GM18499 (cell line): ENCODE results near the gene FHIT.

Experiments
- ATAC-seq: cut with Tn5 transposase; IDR thresholded peaks from one replicate; pipeline ENCODE4 v1.9.1; 2021; ENCODE audit warnings: moderate number of reproducible peaks; ENCODE audit not compliant: insufficient read depth, unreplicated experiment

FHIT gene

DNA sequence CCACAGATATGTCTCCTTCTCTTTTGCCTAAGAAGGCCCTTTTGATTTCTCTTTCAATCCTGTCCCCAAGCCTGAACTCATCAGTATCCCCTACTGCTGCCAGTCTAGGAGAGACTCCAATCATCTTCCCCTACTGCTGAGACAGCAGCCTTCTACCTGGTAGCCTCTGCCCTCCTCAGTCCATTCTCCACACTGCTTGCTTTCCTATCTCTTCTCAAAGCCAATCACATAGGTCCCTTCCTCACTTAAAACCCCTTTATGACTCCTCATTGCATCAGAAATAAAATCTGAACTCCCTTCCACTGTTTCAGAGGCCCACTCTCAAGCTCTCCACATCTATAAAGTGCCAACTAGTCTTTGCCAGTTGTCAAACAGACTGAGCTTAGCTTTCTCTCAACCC lies 1119.6 kb downstream of the FHIT start:
- ATAC-seq = no peak

DNA sequence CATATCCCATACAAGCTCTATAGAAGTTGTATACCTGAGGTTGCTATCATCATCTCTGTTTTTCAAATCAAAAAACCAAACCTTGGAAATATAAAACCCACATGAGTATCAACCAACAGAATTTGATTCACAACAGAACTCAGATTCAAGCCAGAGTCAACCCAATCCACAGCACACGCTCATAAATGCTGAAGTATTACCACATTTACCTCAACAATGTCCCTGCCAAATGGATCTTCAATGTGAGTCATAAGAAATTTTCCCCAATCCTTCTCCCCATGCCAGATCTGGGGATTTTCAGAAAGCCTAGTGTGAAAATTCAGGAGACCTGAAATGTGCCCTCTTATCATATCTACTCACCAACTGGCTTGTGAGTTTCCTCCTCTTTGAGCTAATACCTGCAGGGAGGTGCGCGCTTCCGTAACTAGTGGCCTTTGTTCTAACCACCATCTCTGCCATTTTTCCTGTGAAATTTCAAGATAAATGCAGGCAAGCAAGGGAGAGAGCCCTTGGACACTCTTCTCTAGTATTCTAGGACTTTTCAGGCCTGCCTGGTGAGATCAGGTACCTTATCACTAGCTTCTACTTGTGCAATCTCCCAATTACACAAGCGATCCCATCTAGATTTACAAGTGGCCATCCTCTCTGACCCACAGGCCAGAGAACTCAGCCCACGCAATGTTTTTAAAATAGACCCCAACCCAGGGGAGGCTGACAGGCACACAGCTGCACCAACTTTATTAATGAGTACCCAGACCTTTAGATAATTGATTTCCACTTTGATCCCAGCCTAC lies 1124.5 kb downstream of the FHIT start:
- no peak for ATAC-seq

DNA sequence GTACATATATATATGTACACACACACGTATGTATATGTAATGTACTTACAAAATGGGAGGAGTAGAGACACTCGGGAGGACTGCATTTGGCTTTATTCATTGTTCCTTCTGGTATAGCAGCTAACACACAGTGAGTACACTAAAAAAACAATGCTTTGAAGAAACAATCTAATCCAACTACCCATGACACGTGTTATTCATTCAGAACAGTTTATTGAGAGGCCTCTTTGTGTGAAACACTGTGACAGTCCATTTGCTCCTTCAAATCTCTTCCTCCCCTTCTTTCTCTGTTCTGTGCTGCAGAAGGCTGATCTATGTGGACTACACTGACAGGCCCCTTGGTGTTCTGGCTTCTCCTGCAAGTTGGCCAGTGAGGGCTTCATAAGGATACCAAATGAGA lies 1125.6 kb downstream of the FHIT start:
- no peak for ATAC-seq

DNA sequence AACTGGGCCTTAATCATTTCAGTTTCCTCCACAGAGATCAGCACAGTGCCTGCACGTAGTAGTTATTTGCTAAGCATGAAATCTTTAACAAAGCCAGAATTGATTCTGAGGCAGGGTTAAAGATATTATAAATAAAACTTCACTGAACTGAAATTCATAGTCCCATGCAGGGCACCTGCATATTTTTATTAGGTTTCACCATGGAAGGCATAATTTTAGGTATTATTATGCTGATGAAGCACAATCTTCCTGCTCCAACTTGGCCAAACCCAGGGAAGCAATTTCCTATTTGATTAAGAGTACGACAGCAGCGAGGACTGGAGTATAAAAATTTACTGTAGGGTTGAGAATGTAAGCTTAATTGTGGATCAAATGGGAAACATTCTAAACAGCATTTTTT lies 1131.0 kb downstream of the FHIT start:
- no peak for ATAC-seq

DNA sequence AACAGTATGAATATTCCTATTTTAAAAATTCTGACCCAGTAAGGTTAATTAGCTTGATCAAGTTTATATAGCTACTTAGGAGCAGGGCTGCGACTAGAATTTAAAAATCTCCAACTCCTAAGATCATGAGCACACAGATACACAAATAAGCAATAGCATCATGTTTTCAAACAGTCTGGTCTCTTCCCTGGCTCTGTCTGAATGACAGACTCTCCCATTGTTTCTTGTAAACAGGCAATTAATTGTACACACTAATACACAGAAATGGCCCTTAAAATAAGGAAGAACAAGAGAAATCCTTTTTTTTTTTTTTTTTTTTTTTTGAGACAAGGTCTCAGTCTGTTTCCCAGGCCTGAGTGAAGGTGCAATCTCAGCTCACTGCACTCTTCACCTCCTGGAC lies 1137.1 kb downstream of the FHIT start:
- ATAC-seq = no peak

GRCh38 chr3:60107275-60107674 lies 1144.0 kb downstream of the FHIT start:
- no peak for ATAC-seq

DNA sequence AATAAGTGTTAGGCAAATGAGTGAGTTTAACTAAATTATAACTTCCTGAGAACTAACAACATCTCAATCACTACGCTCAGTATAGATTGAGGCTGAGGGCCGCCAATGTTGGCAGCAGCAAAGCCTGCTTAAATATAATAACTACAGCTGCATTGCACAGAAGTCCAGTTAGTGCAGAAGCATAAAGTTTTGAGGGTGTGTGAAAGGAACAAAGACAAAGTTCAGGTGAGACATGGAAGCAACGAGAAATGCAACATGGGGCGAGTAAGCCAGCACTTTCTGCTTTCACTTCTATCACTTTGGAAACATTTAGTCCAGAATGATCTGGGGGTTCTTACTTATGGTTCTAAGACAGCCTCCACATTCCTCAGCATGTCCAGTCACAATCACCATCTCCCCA lies 1149.1 kb downstream of the FHIT start:
- no peak for ATAC-seq

DNA sequence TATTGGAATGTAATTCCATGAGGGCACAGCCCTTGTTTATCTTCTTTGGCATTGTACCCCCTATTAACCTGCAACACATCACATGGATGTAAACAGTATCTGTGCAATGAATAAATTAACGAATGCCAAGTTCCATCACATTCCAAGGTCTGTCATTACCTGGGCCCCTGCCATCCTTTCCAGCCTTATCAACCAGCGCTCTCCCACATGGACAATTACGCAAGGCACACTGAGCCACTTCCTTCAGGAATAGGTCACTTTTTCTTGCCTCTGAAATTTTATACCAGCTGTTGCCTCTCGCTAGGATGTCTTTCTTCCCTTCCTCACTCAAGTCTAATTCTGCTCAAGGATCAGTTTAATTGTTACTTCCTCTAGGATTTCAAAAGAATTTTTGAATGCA lies 1149.6 kb downstream of the FHIT start:
- no peak for ATAC-seq

GRCh38 chr3:60096403-60096802 lies 1154.8 kb downstream of the FHIT start:
- no peak for ATAC-seq

- no peak for ATAC-seq
These were observed 1155.3 kb downstream of the FHIT start for GRCh38 chr3:60095930-60096329.

DNA sequence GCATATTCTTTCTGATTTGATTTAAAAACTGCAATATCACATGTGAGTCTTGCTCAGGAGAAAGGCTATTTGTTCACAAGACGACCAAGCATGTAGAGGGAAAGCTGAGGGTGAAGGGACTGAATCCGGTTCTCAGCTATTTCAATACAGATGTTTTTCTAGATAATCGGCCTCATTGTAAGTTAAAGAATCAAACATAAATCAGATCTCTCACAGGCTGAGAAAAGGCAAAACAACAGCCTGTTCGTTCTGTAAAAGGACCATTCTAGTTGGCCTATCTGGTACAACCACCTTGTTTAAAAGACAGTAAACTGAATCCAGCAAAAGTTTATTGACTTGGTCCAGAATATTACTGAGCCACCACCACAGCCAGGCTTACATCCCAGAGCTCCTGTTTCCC lies 1155.7 kb downstream of the FHIT start:
- ATAC-seq = no peak

- no peak for ATAC-seq
These were observed 1156.8 kb downstream of the FHIT start for GRCh38 chr3:60094392-60094947.

- no peak for ATAC-seq
These were observed 1160.7 kb downstream of the FHIT start for GRCh38 chr3:60090548-60090947.

GRCh38 chr3:60086811-60087210 lies 1164.4 kb downstream of the FHIT start:
- peak; percentile 83 for ATAC-seq

DNA sequence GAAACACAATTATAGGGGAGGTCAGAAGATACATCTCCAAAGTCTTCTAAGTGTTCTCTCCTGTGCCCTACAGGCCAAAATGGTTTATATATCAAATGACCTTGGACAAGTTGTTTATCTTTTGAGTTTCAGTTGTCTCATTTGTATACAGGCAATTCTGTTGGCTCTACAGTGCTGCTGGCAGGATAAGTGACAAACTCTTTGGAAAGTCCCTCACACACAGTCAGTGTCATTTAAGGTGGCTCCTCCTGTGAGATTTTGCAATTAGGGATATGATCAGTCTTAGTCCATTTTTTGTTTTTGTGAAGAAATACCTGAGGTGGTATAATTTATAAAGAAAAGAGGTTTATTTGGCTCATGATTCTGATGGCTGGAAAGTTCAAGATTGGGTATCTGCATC lies 1165.6 kb downstream of the FHIT start:
- ATAC-seq = no peak

- ATAC-seq = no peak
These were observed 1169.7 kb downstream of the FHIT start for GRCh38 chr3:60081381-60082095.

DNA sequence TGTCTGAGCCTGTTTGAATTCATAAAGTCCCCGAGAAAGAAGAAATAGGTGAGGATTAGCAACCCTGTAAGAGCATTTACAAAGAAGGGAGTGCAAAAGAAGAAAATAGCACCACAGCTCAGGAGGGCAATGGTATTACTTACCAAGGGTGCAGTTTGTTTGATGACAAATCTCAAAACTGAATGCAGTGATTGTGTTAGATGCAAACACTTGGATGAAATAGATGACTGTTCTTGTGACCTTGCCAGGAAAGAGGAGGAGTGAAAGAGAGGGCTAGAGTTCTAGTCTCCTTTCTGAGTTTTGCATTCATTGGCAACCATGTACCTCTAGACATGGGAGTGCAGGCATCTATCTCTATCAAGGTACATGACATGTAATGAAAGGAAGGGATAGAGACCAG lies 1170.6 kb downstream of the FHIT start:
- ATAC-seq = no peak

GRCh38 chr3:60079076-60079475 lies 1172.2 kb downstream of the FHIT start:
- ATAC-seq = no peak

DNA sequence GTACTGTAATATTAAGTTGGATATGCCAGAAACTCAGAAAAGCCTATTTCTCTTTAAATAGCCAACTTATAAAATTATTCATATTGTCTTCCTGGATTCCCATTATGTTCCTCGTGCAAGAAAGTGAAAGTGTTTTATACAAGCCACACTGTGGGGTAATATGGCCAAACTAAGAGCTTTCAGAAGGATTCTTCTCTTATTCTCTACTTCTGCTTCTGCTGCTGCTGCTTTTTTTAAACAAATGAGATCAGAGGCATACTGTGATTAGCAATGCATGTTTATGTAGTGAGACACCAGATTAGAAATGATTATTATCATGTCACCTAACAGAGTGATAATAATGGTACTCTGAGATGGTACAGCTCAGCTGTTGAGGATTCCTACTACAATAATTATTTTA lies 1174.9 kb downstream of the FHIT start:
- ATAC-seq = no peak

- no peak for ATAC-seq
These were observed 1177.3 kb downstream of the FHIT start for GRCh38 chr3:60073942-60074341.

- ATAC-seq = no peak
These were observed 1178.0 kb downstream of the FHIT start for GRCh38 chr3:60073228-60073627.

DNA sequence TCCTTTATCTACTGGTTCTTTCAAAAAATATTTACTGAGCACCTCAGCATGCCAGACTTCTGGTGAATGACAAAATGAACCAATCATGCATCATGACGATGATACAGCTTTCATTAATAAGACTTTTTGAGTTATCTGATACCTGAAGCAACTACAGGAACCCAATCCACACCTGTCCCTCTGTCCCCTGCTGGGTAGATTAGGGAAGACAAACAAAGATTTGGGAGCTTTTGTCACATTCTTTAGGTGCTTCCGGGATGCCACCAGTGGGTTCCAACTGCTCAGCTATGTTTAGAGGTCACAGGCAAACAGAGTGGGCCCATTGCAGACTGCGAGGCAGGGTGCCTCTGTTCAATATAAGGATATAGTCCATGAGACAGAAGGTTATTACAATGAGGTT lies 1180.9 kb downstream of the FHIT start:
- ATAC-seq = no peak
